H9 (cell line): ENCODE results near the gene KLLN. TPM values are rescaled to one million over a fixed set of nuclear protein-coding genes. Genes with fewer than 3 reads are reported as not detected.

Experiments used
- DNase-seq: peaks from one replicate; pipeline ENCODE4 v3.0.0-alpha.2; 2017
- H2AFZ ChIP-seq: one replicate; pipeline ENCODE4 v1.6.1; 2013; ENCODE audit warnings: mild to moderate bottlenecking, low read length, control low read depth, moderate library complexity
- H2AK5ac ChIP-seq: 2 replicates; pipeline ENCODE4 v1.6.1; 2013; ENCODE audit warnings: low read length, control low read depth, mixed read lengths; ENCODE audit not compliant: insufficient read length
- H2BK120ac ChIP-seq: one replicate; pipeline ENCODE4 v1.6.1; 2013; ENCODE audit warnings: low read depth, mild to moderate bottlenecking, low read length, control low read depth, inconsistent platforms; ENCODE audit not compliant: poor library complexity, severe bottlenecking
- H2BK12ac ChIP-seq: 2 replicates; pipeline ENCODE4 v1.6.1; 2013; ENCODE audit warnings: low read length, control low read depth, mixed read lengths, low read depth; ENCODE audit not compliant: insufficient read length
- H2BK15ac ChIP-seq: 2 replicates; pipeline ENCODE4 v1.6.1; 2013; ENCODE audit warnings: low read depth, low read length, control low read depth
- H2BK20ac ChIP-seq: one replicate; pipeline ENCODE4 v1.6.1; 2013; ENCODE audit warnings: low read depth, mild to moderate bottlenecking, low read length, control low read depth, inconsistent platforms; ENCODE audit not compliant: poor library complexity, severe bottlenecking
- H2BK5ac ChIP-seq: 2 replicates; pipeline ENCODE4 v1.6.1; 2013; ENCODE audit warnings: low read length, control low read depth, mixed read lengths; ENCODE audit not compliant: insufficient read length
- H3K14ac ChIP-seq: 2 replicates; pipeline ENCODE4 v1.6.1; 2013; ENCODE audit warnings: low read length, control low read depth; ENCODE audit not compliant: insufficient read depth
- H3K18ac ChIP-seq: 2 replicates; pipeline ENCODE4 v1.6.1; 2013; ENCODE audit warnings: low read depth, mild to moderate bottlenecking, mixed read lengths, low read length, control low read depth; ENCODE audit not compliant: insufficient read length
- H3K23ac ChIP-seq: 2 replicates; pipeline ENCODE4 v1.6.1; 2013; ENCODE audit warnings: low read length, control low read depth, mixed read lengths, low read depth; ENCODE audit not compliant: insufficient read length
- H3K23me2 ChIP-seq: 2 replicates; pipeline ENCODE4 v1.6.1; 2013; ENCODE audit warnings: low read depth, mild to moderate bottlenecking, mixed read lengths, low read length, control low read depth; ENCODE audit not compliant: insufficient read length, poor library complexity, severe bottlenecking
- H3K27ac ChIP-seq: 2 replicates; pipeline ENCODE4 v1.5.1; 2013; ENCODE audit warnings: low read length, control low read depth, mixed read lengths, low read depth; ENCODE audit not compliant: insufficient read length
- H3K27me3 ChIP-seq: 2 replicates; pipeline ENCODE4 v1.6.1; 2013; ENCODE audit warnings: low read length, control low read depth, inconsistent platforms; ENCODE audit not compliant: insufficient read depth
- H3K4ac ChIP-seq: 2 replicates; pipeline ENCODE4 v1.6.1; 2013; ENCODE audit warnings: low read depth, mild to moderate bottlenecking, control low read depth, inconsistent platforms, low read length, moderate library complexity
- H3K4me1 ChIP-seq: 2 replicates; pipeline ENCODE4 v1.6.1; 2013; ENCODE audit warnings: low read length, control low read depth, inconsistent platforms; ENCODE audit not compliant: insufficient read depth
- H3K4me2 ChIP-seq: 2 replicates; pipeline ENCODE4 v1.6.1; 2013; ENCODE audit warnings: low read length, control low read depth, mixed read lengths; ENCODE audit not compliant: insufficient read length, insufficient read depth
- H3K56ac ChIP-seq: 2 replicates; pipeline ENCODE4 v1.6.1; 2013; ENCODE audit warnings: low read depth, mild to moderate bottlenecking, mixed read lengths, low read length, control low read depth; ENCODE audit not compliant: insufficient read length
- H3K79me1 ChIP-seq: 2 replicates; pipeline ENCODE4 v1.6.1; 2013; ENCODE audit warnings: low read depth, mild to moderate bottlenecking, moderate library complexity, low read length, control low read depth, inconsistent platforms; ENCODE audit not compliant: insufficient read depth, poor library complexity, severe bottlenecking
- H3K79me2 ChIP-seq: 2 replicates; pipeline ENCODE4 v1.6.1; 2013; ENCODE audit warnings: low read length, control low read depth, inconsistent platforms; ENCODE audit not compliant: insufficient read depth
- H3K9ac ChIP-seq: 2 replicates; pipeline ENCODE4 v1.6.1; 2013; ENCODE audit warnings: low read length, control low read depth, mixed read lengths; ENCODE audit not compliant: insufficient read length; ENCODE audit errors: extremely low read depth
- H3K9me3 ChIP-seq: one replicate; pipeline ENCODE4 v1.6.1; 2013; ENCODE audit warnings: low read depth, low read length, inconsistent platforms; ENCODE audit not compliant: control insufficient read depth
- H3T11ph ChIP-seq: one replicate; pipeline ENCODE4 v1.6.1; 2013; ENCODE audit warnings: mild to moderate bottlenecking, low read length, control low read depth, inconsistent platforms
- H4K20me1 ChIP-seq: one replicate; pipeline ENCODE4 v1.6.1; 2013; ENCODE audit not compliant: control insufficient read depth, insufficient read length, insufficient read depth
- H4K5ac ChIP-seq: 2 replicates; pipeline ENCODE4 v1.6.1; 2013; ENCODE audit warnings: low read depth, mild to moderate bottlenecking, mixed read lengths, low read length, control low read depth; ENCODE audit not compliant: insufficient read length
- H4K8ac ChIP-seq: replicated peaks from 2 replicates; pipeline ENCODE4 v1.6.1; 2013; ENCODE audit warnings: low read length, control low read depth, mixed read lengths, low read depth; ENCODE audit not compliant: insufficient read length
- H4K91ac ChIP-seq: 2 replicates; pipeline ENCODE4 v1.6.1; 2013; ENCODE audit warnings: low read depth, mild to moderate bottlenecking, moderate library complexity, mixed read lengths, low read length, control low read depth; ENCODE audit not compliant: insufficient read length
- H3K27ac Mint-ChIP-seq, 3 experiments: 2 replicates in 2 of 3; 3 replicates in 1 of 3; pipeline ENCODE4 v1.8.0; 2020 to 2021; ENCODE audit warnings: mixed read lengths in 3 of 3, mild to moderate bottlenecking in 1 of 3, moderate library complexity in 1 of 3
- H3K27me3 Mint-ChIP-seq: 2 replicates; pipeline ENCODE4 v1.8.0; 2021; ENCODE audit warnings: low read depth, mild to moderate bottlenecking, moderate library complexity, mixed read lengths
- H3K36me3 Mint-ChIP-seq, 3 experiments: 2 replicates in 2 of 3; 3 replicates in 1 of 3; pipeline ENCODE4 v1.8.0; 2020 to 2021; ENCODE audit warnings: low read depth in 3 of 3, mixed read lengths in 3 of 3; ENCODE audit not compliant: insufficient read depth in 1 of 3
- H3K4me1 Mint-ChIP-seq, 2 experiments: 2 replicates each; pipeline ENCODE4 v1.8.0; 2020; ENCODE audit warnings: mixed read lengths in 2 of 2
- H3K4me3 Mint-ChIP-seq, 2 experiments: 2 replicates in 1 of 2; 3 replicates in 1 of 2; pipeline ENCODE4 v1.8.0; 2020 to 2021; ENCODE audit warnings: mild to moderate bottlenecking in 2 of 2, mixed read lengths in 2 of 2, moderate library complexity in 1 of 2
- H3K9me3 Mint-ChIP-seq, 2 experiments: 2 replicates in 1 of 2; 3 replicates in 1 of 2; pipeline ENCODE4 v1.8.0; 2020; ENCODE audit warnings: mild to moderate bottlenecking in 2 of 2, mixed read lengths in 2 of 2, moderate library complexity in 1 of 2
- CTCF ChIP-seq: fragments of 200-600 bp; sonication (generic); conservative IDR thresholded peaks from 3 replicates; pipeline ENCODE4 v1.8.0; 2021; ENCODE audit warnings: antibody characterized with exemption, mild to moderate bottlenecking
- WGBS: extraction: QIAGEN DNeasy Blood & Tissue Kit; methylation state at CpG from one replicate; pipeline ENCODE4 v1.1.7; 2013; ENCODE audit warnings: missing lambda C conversion rate, low lambda C conversion rate, mixed read lengths; ENCODE audit not compliant: insufficient read length; ENCODE audit errors: extremely low coverage; 5-methylcytosine and 5-hydroxymethylcytosine counted together
- total RNA-seq: library from RNA; stranded (reverse); gene quantifications from 2 replicates; pipeline ENCODE4 v1.2.1, GENCODE V29; 2021

KLLN gene
- total RNA-seq, 1 experiment from 2014 or later = 0.79 TPM

- Histone ChIP-seq H2AK5ac (no peak overlapping the region), H3K27ac (no peak overlapping the region), H3K9ac (no peak overlapping the region), H2BK12ac (no peak overlapping the region), H3K9me3 (no peaks in the 10 kb centered on the region), H3K23ac (no peak overlapping the region), H3K4me2 (no peak overlapping the region), H3K56ac (no peak overlapping the region), H2BK20ac (no peak overlapping the region), H3K27me3 (no peaks in the 10 kb centered on the region), H3K23me2 (no peaks in the 10 kb centered on the region), H3K14ac (no peak overlapping the region), H2BK5ac (no peak overlapping the region), H3K79me1 (no peaks in the 10 kb centered on the region), H2AFZ (no peak overlapping the region), H3T11ph (no peak overlapping the region), H3K4ac (no peak overlapping the region), H4K5ac (no peak overlapping the region), H3K79me2 (no peaks in the 10 kb centered on the region), H3K4me1 (no peaks in the 10 kb centered on the region), H3K18ac (no peak overlapping the region), H2BK15ac (no peak overlapping the region), H4K8ac (no peak overlapping the region), H4K91ac (no peak overlapping the region), H2BK120ac (no peak overlapping the region), H4K20me1 (no peaks in the 10 kb centered on the region)
- TF ChIP-seq CTCF = no peak
- no peaks in the 10 kb centered on the region for H3K9me3 Mint-ChIP-seq
- H3K27me3 Mint-ChIP-seq = no peaks in the 10 kb centered on the region; the same call in 1 of the 2 replicates
- no peak for DNase-seq
- no peaks in the 10 kb centered on the region; a peak in 1 of 7 replicates for H3K36me3 Mint-ChIP-seq
- peak overlapping the region in 1 of 3 experiments; percentile 87; a peak in 1 of 7 replicates for H3K27ac Mint-ChIP-seq
- H3K4me3 Mint-ChIP-seq = no peak overlapping the region
- WGBS = no CpG with 5 or more reads among the region's 1 CpG
- peaks cover 3 to 6% of the 10 kb centered on the region in 2 experiments; a peak in 3 of 4 replicates for H3K4me1 Mint-ChIP-seq
These were observed 21.1 kb downstream of the KLLN start for GRCh38 chr10:87842220-87842641.
